ENCODE measurements around the gene DEFB114.

DNA sequence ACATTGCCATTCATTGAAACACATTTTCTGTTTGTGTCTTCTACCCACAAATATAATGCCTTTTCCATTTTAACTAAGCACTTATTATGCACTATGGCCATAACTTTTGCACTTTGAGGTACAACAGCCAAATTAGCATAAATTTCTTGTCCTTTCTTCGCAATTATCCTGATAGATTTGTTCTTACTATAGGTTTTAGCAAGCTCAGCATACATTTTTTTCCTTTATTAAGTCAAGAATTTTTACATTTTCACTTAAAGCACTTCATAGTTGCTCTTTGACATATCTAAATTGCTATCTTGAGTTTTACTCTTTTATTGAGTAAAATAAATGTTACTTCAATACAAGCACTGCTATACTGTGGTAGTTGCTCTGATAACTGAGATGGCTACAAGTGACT is 5.8 kb downstream of the DEFB114 start:
- no peak for TF ChIP-seq CTCF (IDR thresholded peaks at IDR 0.05; ENCODE audit: insufficient read depth, low read length)
- no peak for TF ChIP-seq POLR2AphosphoS5 (IDR thresholded peaks at IDR 0.05; ENCODE audit: low read depth)

All from HL-60 (cell line).